Measurements from ENCODE around the gene MYH9.
"Not testable (repeated sequence)": the region's sequence is repeated elsewhere in the genome, so short reads cannot be mapped to it uniquely, and the experiment has no call there.

The MYH9 gene

DNA sequence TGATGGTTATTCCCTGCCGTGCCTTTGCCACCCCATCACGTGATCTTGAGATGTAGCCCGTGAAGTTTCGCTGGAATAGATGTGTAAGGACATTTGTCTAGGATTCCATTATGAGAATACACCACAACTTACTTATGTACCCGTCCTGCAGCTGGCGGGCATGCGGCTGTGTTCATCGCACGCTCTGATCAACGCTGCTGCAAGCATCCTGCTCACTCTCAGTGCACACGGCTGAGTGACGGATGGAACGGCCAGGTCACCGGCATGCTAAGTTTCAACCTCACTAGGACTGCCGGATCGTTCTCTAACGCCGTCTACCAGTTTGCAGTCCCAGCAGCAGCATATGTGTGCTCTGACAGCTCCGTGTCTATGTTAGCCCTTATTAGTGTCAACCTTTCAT lies 90.2 kb downstream of the MYH9 start:
- in situ Hi-C loops (cut with MboI; ENCODE audit: low sequenced_read_pairs), result no loop called here

DNA sequence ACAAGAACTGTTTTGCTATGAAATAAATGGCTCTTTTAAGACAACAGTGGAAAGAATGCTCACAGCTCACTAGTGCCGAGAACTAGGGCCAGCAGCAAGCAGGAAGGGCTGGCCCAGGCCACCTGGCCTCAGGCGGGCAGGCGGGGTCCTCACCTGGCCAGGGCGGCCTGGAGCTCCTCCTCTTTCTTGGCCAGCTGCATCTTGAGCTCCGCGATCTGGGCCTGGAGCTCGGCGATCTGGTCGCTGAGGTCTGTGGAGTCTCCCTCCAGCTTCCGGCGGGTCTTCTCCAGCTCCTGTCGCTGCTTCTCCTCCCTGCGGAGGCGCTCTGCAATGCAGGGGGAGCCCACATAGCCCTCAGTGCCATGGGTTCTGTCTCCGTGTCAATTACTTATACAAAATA lies 91.1 kb downstream of the MYH9 start:
- in situ Hi-C loops (cut with MboI; ENCODE audit: low sequenced_read_pairs), result no loop called here

GRCh38 chr22:36295247-36295646 lies 92.5 kb downstream of the MYH9 start:
- in situ Hi-C loops (cut with MboI; ENCODE audit: low sequenced_read_pairs), result no loop called here

DNA sequence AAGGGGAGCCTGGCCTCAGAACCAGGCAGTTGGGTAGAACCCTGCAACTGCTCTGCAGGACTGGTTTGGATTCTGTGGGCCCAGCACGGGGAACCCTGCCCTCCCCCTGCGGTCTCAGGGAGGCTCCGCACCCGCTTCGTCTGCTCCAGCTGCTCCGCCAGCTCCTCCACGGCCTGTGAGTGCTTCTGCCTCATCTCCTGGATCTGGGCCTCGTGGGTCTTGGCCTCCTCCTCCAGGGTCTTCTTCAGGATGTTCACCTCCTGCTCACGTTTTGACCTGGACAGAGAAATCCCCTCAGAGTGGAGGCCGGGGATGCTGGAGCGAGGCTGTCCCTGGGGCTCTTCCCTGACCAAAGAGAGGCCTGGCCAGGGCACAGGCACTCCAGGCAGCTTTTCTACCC lies 93.0 kb downstream of the MYH9 start:
- in situ Hi-C loops (cut with MboI; ENCODE audit: low sequenced_read_pairs), result no loop called here

DNA sequence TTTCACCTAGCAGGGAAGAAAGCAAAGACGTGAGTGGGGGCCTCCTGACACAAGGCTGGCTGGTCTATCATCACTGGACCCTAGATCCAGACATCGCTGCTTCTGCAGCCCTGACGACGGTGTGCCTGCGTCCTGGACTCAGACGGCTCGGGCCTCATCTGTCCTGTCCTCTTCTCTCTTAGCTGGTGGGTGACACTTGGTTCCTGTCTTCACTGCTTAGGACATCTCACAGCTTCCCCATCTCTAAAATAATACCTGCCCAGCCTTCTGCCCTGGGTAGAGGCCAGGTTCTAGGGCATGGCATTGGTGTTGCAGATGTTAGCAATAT lies 93.5 kb downstream of the MYH9 start:
- in situ Hi-C loops (cut with MboI; ENCODE audit: low sequenced_read_pairs), result no loop called here

GRCh38 chr22:36293606-36294292 lies 94.0 kb downstream of the MYH9 start:
- in situ Hi-C loops (cut with MboI; ENCODE audit: low sequenced_read_pairs), result no loop called here

GRCh38 chr22:36292823-36293530 lies 94.8 kb downstream of the MYH9 start:
- in situ Hi-C loops (cut with MboI; ENCODE audit: low sequenced_read_pairs), result no loop called here

- in situ Hi-C loops (cut with MboI; ENCODE audit: low sequenced_read_pairs), result no loop called here
These were observed 95.7 kb downstream of the MYH9 start for GRCh38 chr22:36291831-36292740.

DNA sequence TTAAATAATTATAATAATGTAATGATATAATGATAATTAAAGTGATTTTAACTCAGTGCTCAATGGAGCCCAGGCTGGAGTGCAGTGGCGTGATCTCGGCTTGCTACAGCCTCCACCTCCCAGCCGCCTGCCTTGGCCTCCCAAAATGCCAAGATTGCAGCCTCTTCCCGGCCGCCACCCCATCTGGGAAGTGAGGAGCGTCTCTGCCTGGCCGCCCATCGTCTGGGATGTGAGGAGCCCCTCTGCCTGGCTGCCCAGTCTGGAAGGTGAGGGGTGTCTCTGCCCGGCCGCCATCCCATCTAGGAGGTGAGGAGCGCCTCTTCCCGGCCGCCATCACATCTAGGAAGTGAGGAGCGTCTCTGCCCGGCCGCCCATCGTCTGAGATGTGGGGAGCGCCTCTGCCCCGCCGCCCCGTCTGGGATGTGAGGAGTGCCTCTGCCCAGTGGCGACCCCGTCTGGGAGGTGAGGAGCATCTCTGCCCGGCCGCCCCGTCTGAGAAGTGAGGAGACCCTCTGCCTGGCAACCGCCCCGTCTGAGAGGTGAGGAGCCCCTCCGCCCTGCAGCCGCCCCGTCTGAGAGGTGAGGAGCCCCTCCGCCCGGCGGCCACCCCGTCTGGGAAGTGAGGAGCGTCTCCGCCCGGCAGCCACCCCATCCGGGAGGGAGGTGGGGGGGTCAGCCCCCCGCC lies 97.2 kb downstream of the MYH9 start:
- in situ Hi-C loops (cut with MboI; ENCODE audit: low sequenced_read_pairs), result not testable (repeated sequence)

DNA sequence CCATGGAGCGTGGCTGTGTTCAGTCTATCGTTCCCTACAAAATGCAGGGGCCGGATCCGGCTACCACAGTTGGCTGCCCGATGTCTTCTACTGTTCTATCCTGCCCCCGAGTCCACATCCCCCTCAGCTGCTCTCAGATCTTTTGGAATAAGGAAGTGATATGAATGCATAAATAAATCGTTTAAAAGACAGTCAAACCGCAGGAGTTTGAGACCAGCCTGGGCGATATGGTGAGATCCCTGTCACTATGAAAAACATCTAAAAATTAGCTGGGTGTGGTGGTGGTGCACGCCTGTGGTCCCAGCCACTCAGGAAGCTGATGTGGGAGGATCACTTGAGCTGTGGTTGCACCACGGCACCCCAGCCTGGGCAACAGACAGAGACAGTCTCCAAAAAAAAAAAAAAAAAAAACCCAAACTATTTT lies 97.8 kb downstream of the MYH9 start:
- in situ Hi-C loops (cut with MboI; ENCODE audit: low sequenced_read_pairs), result not testable (repeated sequence)

DNA sequence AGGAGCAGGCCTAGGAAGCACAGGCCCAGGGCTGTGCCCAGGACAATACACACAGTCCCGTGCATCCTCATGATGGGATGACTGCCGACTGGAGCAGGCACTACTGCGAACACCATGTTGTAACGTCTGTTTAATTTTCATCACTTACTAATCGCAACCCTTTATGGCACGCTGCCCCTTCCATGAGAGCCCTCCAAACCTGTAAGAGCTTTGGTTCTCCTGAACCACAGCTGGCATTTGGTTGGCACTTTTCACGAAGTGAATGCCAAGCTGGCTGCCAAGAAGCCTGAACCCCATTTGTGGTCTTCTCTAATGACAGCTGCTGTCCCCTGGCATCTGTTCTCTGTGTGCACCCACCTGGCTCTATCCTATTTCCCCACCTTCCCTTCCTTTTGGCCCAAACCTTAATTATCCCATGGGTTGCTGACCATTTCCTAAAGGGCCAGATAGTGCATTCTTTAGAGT lies 98.3 kb downstream of the MYH9 start:
- in situ Hi-C loops (cut with MboI; ENCODE audit: low sequenced_read_pairs), result no loop called here

DNA sequence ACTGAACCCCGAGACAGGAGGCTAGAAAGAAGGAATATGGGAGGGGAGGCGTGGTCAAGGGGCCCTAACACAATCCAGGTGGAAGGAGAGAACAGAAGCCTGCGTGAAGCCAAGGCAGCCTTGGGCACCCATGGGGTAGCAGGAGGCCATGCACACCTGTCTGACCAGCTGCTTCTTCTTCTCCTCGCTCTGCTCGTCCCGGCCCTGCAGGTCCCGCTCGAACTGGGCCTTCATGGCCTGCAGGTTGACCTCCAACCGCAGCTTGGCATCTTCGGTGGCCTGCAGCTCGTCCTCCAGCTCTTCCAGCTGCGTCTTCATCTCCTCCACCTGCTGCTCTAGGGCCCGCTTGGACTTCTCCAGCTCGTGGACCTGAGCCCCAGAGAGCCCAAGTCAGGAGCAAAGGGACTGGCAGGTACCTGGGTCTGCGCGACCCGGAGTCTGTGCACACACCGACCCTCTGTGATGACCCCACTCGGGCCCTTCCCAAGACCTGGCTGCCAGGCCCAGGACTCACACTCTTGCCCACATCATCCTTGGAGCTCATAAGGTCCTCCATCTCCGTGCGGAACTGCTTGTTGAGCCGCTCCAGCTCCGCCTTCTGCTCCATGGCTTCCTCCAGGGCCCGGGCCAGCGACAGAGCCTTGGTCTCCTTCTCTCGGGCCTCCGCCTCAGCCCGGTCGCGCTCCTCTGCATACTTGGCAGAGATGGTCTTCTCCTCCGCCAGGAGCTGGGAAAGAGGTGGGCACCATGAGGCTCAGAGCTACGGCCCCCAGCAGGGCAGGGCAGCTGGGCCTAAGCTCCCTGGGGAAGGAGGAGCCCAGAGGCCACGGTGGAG lies 99.0 kb downstream of the MYH9 start:
- in situ Hi-C loops (cut with MboI; ENCODE audit: low sequenced_read_pairs), result no loop called here

GRCh38 chr22:36287881-36288515 lies 99.8 kb downstream of the MYH9 start:
- in situ Hi-C loops (cut with MboI; ENCODE audit: low sequenced_read_pairs), result no loop called here

DNA sequence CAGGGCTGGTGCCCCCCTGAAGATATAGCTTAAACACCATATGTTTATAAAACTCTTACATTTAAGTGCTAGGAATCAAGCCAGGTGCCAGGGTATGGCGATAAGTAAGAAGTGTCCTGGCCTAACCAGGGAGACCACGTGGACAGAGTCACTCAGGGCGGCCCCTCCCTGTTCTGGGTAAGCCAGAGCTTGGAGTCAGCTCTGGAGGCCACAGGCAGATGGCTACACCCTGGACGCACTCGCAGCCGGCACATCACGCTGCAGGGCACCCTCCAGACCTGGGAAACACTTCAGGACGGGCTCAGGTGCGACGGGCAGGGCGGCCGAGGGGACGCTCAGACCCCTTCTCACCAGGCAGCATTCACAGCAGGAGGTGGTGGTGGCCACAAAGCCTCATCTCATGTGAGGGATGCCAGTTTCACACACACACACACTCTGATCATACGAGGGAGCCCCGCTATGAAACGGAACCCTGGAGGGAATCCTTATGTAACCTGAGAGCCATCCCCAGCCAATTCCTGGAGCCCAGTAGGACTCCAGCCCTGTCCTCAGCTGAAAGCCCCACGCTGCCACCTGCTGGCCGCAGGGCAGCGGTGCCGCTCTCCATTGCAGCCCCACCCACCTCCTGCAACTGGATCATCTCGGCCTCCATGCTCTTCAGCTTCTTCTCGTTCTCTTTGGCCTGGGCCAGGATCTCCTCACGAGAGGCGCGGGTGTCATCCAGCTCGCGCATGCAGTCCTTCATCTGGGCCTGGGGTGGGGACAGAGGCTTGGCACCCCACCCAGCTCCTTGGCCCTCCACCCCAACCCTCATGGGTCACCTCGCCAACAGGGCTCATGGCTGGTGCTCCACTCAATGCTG lies 101.4 kb downstream of the MYH9 start:
- in situ Hi-C loops (cut with MboI; ENCODE audit: low sequenced_read_pairs), result no loop called here

DNA sequence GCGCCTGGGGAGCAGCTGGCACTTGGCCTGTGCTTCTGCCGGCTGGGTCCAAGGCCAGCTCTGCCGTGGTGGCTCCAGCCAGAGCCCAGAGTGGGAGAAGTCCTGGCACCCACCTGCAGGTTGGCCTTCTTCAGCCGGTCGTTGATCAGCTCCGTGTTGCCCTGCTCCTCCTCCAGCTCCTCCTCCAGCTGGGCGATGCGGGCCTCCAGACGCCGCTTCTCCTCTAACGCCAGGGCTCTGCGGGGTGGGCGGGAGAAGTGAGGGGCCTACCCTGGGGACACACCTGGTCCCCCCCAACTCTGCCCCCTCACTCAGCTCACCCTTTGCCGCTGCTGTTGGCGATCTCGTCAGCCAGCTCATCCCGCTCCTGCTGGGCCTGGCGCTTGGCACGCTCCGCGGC lies 102.2 kb downstream of the MYH9 start:
- in situ Hi-C loops (cut with MboI; ENCODE audit: low sequenced_read_pairs), result no loop called here

GRCh38 chr22:36285017-36285416 lies 102.8 kb downstream of the MYH9 start:
- in situ Hi-C loops (cut with MboI; ENCODE audit: low sequenced_read_pairs), result no loop called here

DNA sequence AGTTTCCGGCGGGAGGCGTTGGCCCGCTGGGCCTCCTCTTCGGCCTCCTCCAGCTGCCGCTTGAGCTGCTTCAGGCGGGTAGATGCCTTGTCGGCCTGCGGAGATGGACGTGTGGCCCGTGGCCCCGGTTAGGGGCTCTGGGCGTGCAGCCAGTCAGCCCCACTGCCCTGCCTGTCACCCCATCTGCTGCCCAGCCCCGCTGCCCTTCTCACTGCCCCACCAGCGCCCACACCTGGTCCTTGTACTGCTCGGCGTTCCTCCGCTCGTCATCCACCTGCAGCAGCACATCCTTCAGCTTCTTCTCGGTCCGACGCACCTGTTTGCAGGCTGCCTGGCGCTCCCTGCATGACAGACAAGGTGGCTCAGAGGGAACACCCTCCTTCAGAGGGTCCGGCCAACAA lies 103.6 kb downstream of the MYH9 start:
- in situ Hi-C loops (cut with MboI; ENCODE audit: low sequenced_read_pairs), result no loop called here

DNA sequence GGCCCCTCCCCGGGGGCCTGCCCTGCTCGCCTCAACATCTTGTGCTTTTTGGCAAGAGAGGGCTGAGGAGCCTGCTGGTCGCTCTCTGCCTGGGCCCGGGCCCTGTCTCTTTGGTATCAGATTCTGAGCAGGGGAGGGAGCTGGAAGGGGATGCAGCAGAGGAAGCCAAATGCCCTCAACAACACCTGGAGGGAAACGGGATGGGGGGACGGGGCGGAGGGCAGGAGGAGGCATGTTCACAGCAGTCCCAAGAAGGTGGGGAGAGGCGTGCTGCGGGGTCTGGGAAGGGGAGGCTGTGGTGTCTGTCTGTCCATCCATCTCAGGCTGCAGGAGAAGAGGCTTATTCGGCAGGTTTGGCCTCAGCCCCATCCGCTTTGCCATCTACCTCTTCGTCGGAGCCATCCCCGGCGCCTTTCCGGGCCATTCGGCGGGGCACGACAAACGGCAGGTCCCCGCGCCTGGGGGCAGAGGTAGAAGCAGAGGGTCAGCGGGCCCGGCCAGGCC lies 105.4 kb downstream of the MYH9 start:
- in situ Hi-C loops (cut with MboI; ENCODE audit: low sequenced_read_pairs), result no loop called here
